Vagina (tissue), 2 donors: Measurements from ENCODE around the gene AMBP.

ENCODE experiments used
- CTCF ChIP-seq, 3 experiments: fragments of 450-650 bp in 2 of 3; fragments of 200-600 bp in 1 of 3; sonication (generic) in 1 of 3; IDR thresholded peaks; one replicate each; pipeline ENCODE4 v1.5.1; 2017 to 2019; ENCODE audit warnings: antibody characterized with exemption in 3 of 3, mild to moderate bottlenecking in 2 of 3, moderate library complexity in 2 of 3
- POLR2A ChIP-seq, 2 donors: fragments of 450-650 bp; IDR thresholded peaks; one replicate each; pipeline ENCODE4 v1.6.1; 2017; ENCODE audit warnings: antibody characterized with exemption in 2 of 2, mild to moderate bottlenecking in 2 of 2, moderate library complexity in 2 of 2
- POLR2AphosphoS5 ChIP-seq, 2 donors: sonication (generic); formaldehyde crosslinking; IDR thresholded peaks; one replicate each; pipeline ENCODE4 v1.9.0; 2017; ENCODE audit warnings: antibody characterized with exemption in 2 of 2, mild to moderate bottlenecking in 2 of 2, low read depth in 1 of 2; ENCODE audit not compliant: insufficient read depth in 1 of 2

- no peak for TF ChIP-seq CTCF (IDR thresholded peaks at IDR 0.05)
- TF ChIP-seq POLR2AphosphoS5 (IDR thresholded peaks at IDR 0.05; ENCODE audit: insufficient read depth in 1 of 2, low read depth in 1 of 2) = no peak
- TF ChIP-seq POLR2A (IDR thresholded peaks at IDR 0.05) = no peak
Measured at GRCh38 chr9:114011313-114011712, 66.8 kb downstream of the AMBP start.
